IMR-90 (cell line): ENCODE measurements around the gene GSPT1.

Experiments used
- BHLHE40 ChIP-seq: fragments of 150-350 bp; IDR thresholded peaks from 2 replicates; pipeline ENCODE4 v1.6.1; 2016; ENCODE audit warnings: mild to moderate bottlenecking, low read depth, low read length
- CEBPB ChIP-seq: IDR thresholded peaks from 2 replicates; pipeline ENCODE4 v1.6.1; 2012; ENCODE audit warnings: low read depth, low read length, improper control_type of control experiment
- CHD1 ChIP-seq: IDR thresholded peaks from 2 replicates; pipeline ENCODE4 v1.6.1; 2012; ENCODE audit warnings: low read depth, low read length, improper control_type of control experiment
- CTCF ChIP-seq: conservative IDR thresholded peaks from 2 replicates; pipeline ENCODE4 v1.5.1; 2012; ENCODE audit warnings: mild to moderate bottlenecking, low read depth, low read length, improper control_type of control experiment
- FOS ChIP-seq: fragments of 150-350 bp; IDR thresholded peaks from 2 replicates; pipeline ENCODE4 v1.6.1; 2016; ENCODE audit warnings: low read depth, low read length
- MAFK ChIP-seq: IDR thresholded peaks from 2 replicates; pipeline ENCODE4 v1.6.1; 2012; ENCODE audit warnings: low read depth, low read length, improper control_type of control experiment
- MAZ ChIP-seq: IDR thresholded peaks from 2 replicates; pipeline ENCODE4 v1.6.1; 2012; ENCODE audit warnings: low read depth, mild to moderate bottlenecking, low read length, improper control_type of control experiment, moderate library complexity, borderline replicate concordance
- MXI1 ChIP-seq: IDR thresholded peaks from 2 replicates; pipeline ENCODE4 v1.6.1; 2012; ENCODE audit warnings: low read depth, mild to moderate bottlenecking, low read length, moderate library complexity, borderline replicate concordance
- POLR2A ChIP-seq: IDR thresholded peaks from 2 replicates; pipeline ENCODE4 v1.6.1; 2012; ENCODE audit warnings: mild to moderate bottlenecking, low read depth, low read length
- RAD21 ChIP-seq: IDR thresholded peaks from 2 replicates; pipeline ENCODE4 v1.6.1; 2012; ENCODE audit warnings: low read length, improper control_type of control experiment
- RCOR1 ChIP-seq: IDR thresholded peaks from 2 replicates; pipeline ENCODE4 v1.6.1; 2012; ENCODE audit warnings: mild to moderate bottlenecking, low read length, improper control_type of control experiment; ENCODE audit not compliant: insufficient replicate concordance
- RFX5 ChIP-seq: IDR thresholded peaks from 2 replicates; pipeline ENCODE4 v1.8.0; 2012; ENCODE audit warnings: low read depth, mild to moderate bottlenecking, low read length, moderate library complexity
- SMC3 ChIP-seq: fragments of 150-350 bp; IDR thresholded peaks from 2 replicates; pipeline ENCODE4 v1.6.1; 2016; ENCODE audit warnings: low read depth, mild to moderate bottlenecking, antibody characterized with exemption, low read length, moderate library complexity
- USF2 ChIP-seq: fragments of 150-350 bp; IDR thresholded peaks from 2 replicates; pipeline ENCODE4 v1.6.1; 2017; ENCODE audit warnings: mild to moderate bottlenecking, antibody characterized with exemption, low read length, low read depth

GRCh38 chr16:11955713-11956123 is 40.0 kb upstream of the GSPT1 start:
- no peak for TF ChIP-seq CTCF
- no peak for TF ChIP-seq MAFK
- TF ChIP-seq RCOR1, result peak; percentile 9
- no peak for TF ChIP-seq MXI1
- peak; percentile 30; the same call in 1 of the 2 replicates for TF ChIP-seq MAZ
- TF ChIP-seq RFX5, result no peak
- TF ChIP-seq BHLHE40, result peak; percentile 59
- TF ChIP-seq POLR2A, result no peak
- TF ChIP-seq FOS, result peak; percentile 79
- no peak for TF ChIP-seq CHD1
- TF ChIP-seq USF2, result no peak
- TF ChIP-seq SMC3, result no peak
- peak; percentile 79 for TF ChIP-seq CEBPB
- no peak for TF ChIP-seq RAD21
